ENCODE data around the gene HIVEP1.

Gene HIVEP1

GRCh38 chr6:12033770-12034169 is 21.7 kb downstream of the HIVEP1 start:
- TF ChIP-seq TAF1 (IDR thresholded peaks at IDR 0.05; ENCODE audit: borderline replicate concordance, low read depth, low read length) = no peak
- no peak for TF ChIP-seq POLR2AphosphoS5 (IDR thresholded peaks at IDR 0.05; ENCODE audit: low read depth, low read length)
- TF ChIP-seq POLR2A (IDR thresholded peaks at IDR 0.05; ENCODE audit: low read depth, low read length) = no peak
- FAIRE-seq (no peak), DNase-seq (ENCODE audit: insufficient read length) (no peak)

GRCh38 chr6:12034349-12034748 is 22.2 kb downstream of the HIVEP1 start:
- TF ChIP-seq POLR2A (IDR thresholded peaks at IDR 0.05; ENCODE audit: low read depth, low read length) (no peak), POLR2AphosphoS5 (IDR thresholded peaks at IDR 0.05; ENCODE audit: low read depth, low read length) (no peak), TAF1 (IDR thresholded peaks at IDR 0.05; ENCODE audit: borderline replicate concordance, low read depth, low read length) (no peak)
- DNase-seq (ENCODE audit: insufficient read length) (no peak), FAIRE-seq (no peak)

GRCh38 chr6:12034837-12035236 is 22.7 kb downstream of the HIVEP1 start:
- FAIRE-seq (no peak), DNase-seq (ENCODE audit: insufficient read length) (no peak)
- TF ChIP-seq TAF1 (IDR thresholded peaks at IDR 0.05; ENCODE audit: borderline replicate concordance, low read depth, low read length) (no peak), POLR2AphosphoS5 (IDR thresholded peaks at IDR 0.05; ENCODE audit: low read depth, low read length) (no peak), POLR2A (IDR thresholded peaks at IDR 0.05; ENCODE audit: low read depth, low read length) (no peak)

GRCh38 chr6:12036766-12037165 is 24.7 kb downstream of the HIVEP1 start:
- TF ChIP-seq POLR2A (IDR thresholded peaks at IDR 0.05; ENCODE audit: low read depth, low read length) (no peak), POLR2AphosphoS5 (IDR thresholded peaks at IDR 0.05; ENCODE audit: low read depth, low read length) (no peak), TAF1 (IDR thresholded peaks at IDR 0.05; ENCODE audit: borderline replicate concordance, low read depth, low read length) (no peak)
- DNase-seq (ENCODE audit: insufficient read length) (no peak), FAIRE-seq (no peak)

GRCh38 chr6:12037798-12038197 is 25.7 kb downstream of the HIVEP1 start:
- FAIRE-seq (no peak), DNase-seq (ENCODE audit: insufficient read length) (no peak)
- TF ChIP-seq POLR2AphosphoS5 (IDR thresholded peaks at IDR 0.05; ENCODE audit: low read depth, low read length) = no peak
- no peak for TF ChIP-seq POLR2A (IDR thresholded peaks at IDR 0.05; ENCODE audit: low read depth, low read length)
- TF ChIP-seq TAF1 (IDR thresholded peaks at IDR 0.05; ENCODE audit: borderline replicate concordance, low read depth, low read length) = no peak

GRCh38 chr6:12039540-12040459 is 27.7 kb downstream of the HIVEP1 start:
- FAIRE-seq = no peak
- TF ChIP-seq POLR2A (IDR thresholded peaks at IDR 0.05; ENCODE audit: low read depth, low read length) = no peak
- TF ChIP-seq POLR2AphosphoS5 (IDR thresholded peaks at IDR 0.05; ENCODE audit: low read depth, low read length) = no peak
- no peak for TF ChIP-seq TAF1 (IDR thresholded peaks at IDR 0.05; ENCODE audit: borderline replicate concordance, low read depth, low read length)
- DNase-seq (ENCODE audit: insufficient read length) = no peak

GRCh38 chr6:12047304-12047703 is 35.2 kb downstream of the HIVEP1 start:
- TF ChIP-seq POLR2AphosphoS5 (IDR thresholded peaks at IDR 0.05; ENCODE audit: low read depth, low read length) (peak; percentile 68), TAF1 (IDR thresholded peaks at IDR 0.05; ENCODE audit: borderline replicate concordance, low read depth, low read length) (no peak), POLR2A (IDR thresholded peaks at IDR 0.05; ENCODE audit: low read depth, low read length) (peak; percentile 60; the same call in 1 of the 2 replicates)
- no peak for DNase-seq (ENCODE audit: insufficient read length)
- FAIRE-seq = no peak

GRCh38 chr6:12047792-12048432 is 35.8 kb downstream of the HIVEP1 start:
- TF ChIP-seq POLR2AphosphoS5 (IDR thresholded peaks at IDR 0.05; ENCODE audit: low read depth, low read length) (no peak; the same call in 1 of the 2 replicates), POLR2A (IDR thresholded peaks at IDR 0.05; ENCODE audit: low read depth, low read length) (no peak), TAF1 (IDR thresholded peaks at IDR 0.05; ENCODE audit: borderline replicate concordance, low read depth, low read length) (no peak)
- DNase-seq (ENCODE audit: insufficient read length) (no peak), FAIRE-seq (no peak)

GRCh38 chr6:12048609-12049008 is 36.5 kb downstream of the HIVEP1 start:
- no peak for FAIRE-seq
- no peak for TF ChIP-seq POLR2A (IDR thresholded peaks at IDR 0.05; ENCODE audit: low read depth, low read length)
- TF ChIP-seq TAF1 (IDR thresholded peaks at IDR 0.05; ENCODE audit: borderline replicate concordance, low read depth, low read length) = no peak
- no peak for TF ChIP-seq POLR2AphosphoS5 (IDR thresholded peaks at IDR 0.05; ENCODE audit: low read depth, low read length)
- DNase-seq (ENCODE audit: insufficient read length) = no peak

- TF ChIP-seq POLR2A (IDR thresholded peaks at IDR 0.05; ENCODE audit: low read depth, low read length) (peak; percentile 64; the same call in 1 of the 2 replicates), TAF1 (IDR thresholded peaks at IDR 0.05; ENCODE audit: borderline replicate concordance, low read depth, low read length) (no peak), POLR2AphosphoS5 (IDR thresholded peaks at IDR 0.05; ENCODE audit: low read depth, low read length) (0 out of 2 replicates have a peak, but pooled peaks have one; percentile 39)
- DNase-seq (ENCODE audit: insufficient read length) (no peak), FAIRE-seq (peak; percentile 64)
Measured at GRCh38 chr6:12049165-12049564, 37.1 kb downstream of the HIVEP1 start.

GRCh38 chr6:12051861-12052368 is 39.8 kb downstream of the HIVEP1 start:
- no peak for DNase-seq (ENCODE audit: insufficient read length)
- peak; percentile 86 for FAIRE-seq
- TF ChIP-seq POLR2A (IDR thresholded peaks at IDR 0.05; ENCODE audit: low read depth, low read length) (peak; percentile 65), POLR2AphosphoS5 (IDR thresholded peaks at IDR 0.05; ENCODE audit: low read depth, low read length) (no peak), TAF1 (IDR thresholded peaks at IDR 0.05; ENCODE audit: borderline replicate concordance, low read depth, low read length) (no peak)

Measured in GM12892 (cell line).